Neural crest cell (in vitro differentiated cells): ENCODE measurements around the gene EXPH5. TPM values are rescaled to one million over a fixed set of nuclear protein-coding genes. Genes with fewer than 3 reads are reported as not detected.
A peak's percentile ranks its signal among the peaks of the same experiment; 100 is the strongest.
"Not testable (repeated sequence)": the region's sequence is repeated elsewhere in the genome, so short reads cannot be mapped to it uniquely, and the experiment has no call there.

ENCODE experiments used
- DNase-seq: peaks from one replicate; pipeline ENCODE4 v3.0.0; 2021; ENCODE audit warnings: low read depth, mixed read lengths, low spot score
- H3K27ac Mint-ChIP-seq: one replicate; pipeline ENCODE4 v1.8.0; 2021; ENCODE audit warnings: mild to moderate bottlenecking, mixed read lengths; ENCODE audit not compliant: unreplicated experiment
- H3K27me3 Mint-ChIP-seq: 2 replicates; pipeline ENCODE4 v1.8.0; 2021; ENCODE audit warnings: low read depth, mild to moderate bottlenecking, mixed read lengths
- H3K36me3 Mint-ChIP-seq: 2 replicates; pipeline ENCODE4 v1.8.0; 2021; ENCODE audit warnings: low read depth, mild to moderate bottlenecking, mixed read lengths
- H3K4me1 Mint-ChIP-seq: 2 replicates; pipeline ENCODE4 v1.8.0; 2021; ENCODE audit warnings: mixed read lengths
- H3K4me3 Mint-ChIP-seq: one replicate; pipeline ENCODE4 v1.8.0; 2021; ENCODE audit warnings: mild to moderate bottlenecking, mixed read lengths
- H3K9me3 Mint-ChIP-seq: 2 replicates; pipeline ENCODE4 v1.8.0; 2021; ENCODE audit warnings: mixed read lengths
- CTCF ChIP-seq: fragments of 200-600 bp; sonication (generic); conservative IDR thresholded peaks from 2 replicates; pipeline ENCODE4 v1.5.0; 2021; ENCODE audit warnings: antibody characterized with exemption, mild to moderate bottlenecking
- total RNA-seq: library from RNA; stranded (reverse); gene quantifications from 2 replicates; pipeline ENCODE4 v1.2.1, GENCODE V29; 2021

Gene EXPH5
- total RNA-seq, 1 donor from 2014 or later: 0.68 TPM

GRCh38 chr11:108602818-108603217, 9.2 kb upstream of the EXPH5 start:
- H3K36me3 Mint-ChIP-seq, H3K4me1 Mint-ChIP-seq, H3K4me3 Mint-ChIP-seq, DNase-seq, H3K9me3 Mint-ChIP-seq: not testable (repeated sequence)
- H3K27ac Mint-ChIP-seq: peak overlapping the region; percentile 4
- H3K27me3 Mint-ChIP-seq: peaks cover 24% of the 10 kb centered on the region
- TF ChIP-seq CTCF: peak; percentile 32

- H3K4me1 Mint-ChIP-seq: peaks cover 4% of the 10 kb centered on the region
- TF ChIP-seq CTCF: no peak
- no peak overlapping the region for H3K27ac Mint-ChIP-seq
- no peak overlapping the region for H3K4me3 Mint-ChIP-seq
- peaks cover 30% of the 10 kb centered on the region for H3K27me3 Mint-ChIP-seq
- no peaks in the 10 kb centered on the region for H3K36me3 Mint-ChIP-seq
- no peak for DNase-seq
- H3K9me3 Mint-ChIP-seq: no peaks in the 10 kb centered on the region
Observed at GRCh38 chr11:108601150-108601549, 7.6 kb upstream of the EXPH5 start.

GRCh38 chr11:108599978-108600377, 6.4 kb upstream of the EXPH5 start:
- Mint-ChIP-seq H3K36me3 (no peaks in the 10 kb centered on the region), H3K4me3 (no peak overlapping the region), H3K27ac (no peak overlapping the region), H3K27me3 (peaks cover 39% of the 10 kb centered on the region), H3K4me1 (peaks cover 4% of the 10 kb centered on the region), H3K9me3 (no peaks in the 10 kb centered on the region)
- no peak for TF ChIP-seq CTCF
- no peak for DNase-seq

GRCh38 chr11:108597736-108598355, 4.3 kb upstream of the EXPH5 start:
- H3K9me3 Mint-ChIP-seq: no peaks in the 10 kb centered on the region
- DNase-seq: no peak
- no peak overlapping the region for H3K4me3 Mint-ChIP-seq
- peaks cover 58% of the 10 kb centered on the region for H3K27me3 Mint-ChIP-seq
- no peaks in the 10 kb centered on the region for H3K36me3 Mint-ChIP-seq
- no peak overlapping the region for H3K27ac Mint-ChIP-seq
- peaks cover 12% of the 10 kb centered on the region for H3K4me1 Mint-ChIP-seq
- TF ChIP-seq CTCF: no peak

- no peak for TF ChIP-seq CTCF
- Mint-ChIP-seq H3K9me3 (no peaks in the 10 kb centered on the region), H3K4me3 (no peak overlapping the region), H3K27ac (no peak overlapping the region), H3K27me3 (peaks cover 67% of the 10 kb centered on the region), H3K4me1 (peaks cover 18% of the 10 kb centered on the region), H3K36me3 (no peaks in the 10 kb centered on the region)
- no peak for DNase-seq
Observed at GRCh38 chr11:108596701-108597100, 3.1 kb upstream of the EXPH5 start.
